Rectal smooth muscle tissue (tissue), 1 donor: ENCODE results near the gene PHKG1.
"Not testable (repeated sequence)": the region's sequence is repeated elsewhere in the genome, so short reads cannot be mapped to it uniquely, and the experiment has no call there.

ENCODE experiments used
- H3K27ac ChIP-seq: one replicate; pipeline ENCODE4 v1.7.0; 2013; ENCODE audit warnings: low read depth, low read length, inconsistent platforms
- H3K27me3 ChIP-seq: one replicate; pipeline ENCODE4 v1.7.0; 2013; ENCODE audit warnings: low read length; ENCODE audit not compliant: control insufficient read depth, insufficient read depth
- H3K36me3 ChIP-seq: one replicate; pipeline ENCODE4 v1.7.0; 2013; ENCODE audit warnings: low read length; ENCODE audit not compliant: control insufficient read depth, insufficient read depth
- H3K4me1 ChIP-seq: one replicate; pipeline ENCODE4 v1.7.0; 2013; ENCODE audit warnings: low read length; ENCODE audit not compliant: control insufficient read depth, insufficient read depth
- H3K4me3 ChIP-seq: one replicate; pipeline ENCODE4 v1.7.0; 2013; ENCODE audit warnings: low read length
- H3K9ac ChIP-seq: one replicate; pipeline ENCODE4 v1.7.0; 2013; ENCODE audit warnings: low read length

The PHKG1 gene

GRCh38 chr7:56105508-56105907 lies 12.8 kb upstream of the PHKG1 start:
- peaks cover 12% of the 10 kb centered on the region for H3K36me3 ChIP-seq
- H3K4me1 ChIP-seq: no peaks in the 10 kb centered on the region
- H3K4me3 ChIP-seq: peak overlapping the region; percentile 98
- H3K9ac ChIP-seq: peak overlapping the region; percentile 96
- no peaks in the 10 kb centered on the region for H3K27me3 ChIP-seq
- H3K27ac ChIP-seq: peak overlapping the region; percentile 96

- H3K36me3 ChIP-seq: peaks cover 17% of the 10 kb centered on the region
- not testable (repeated sequence) for H3K9ac ChIP-seq
Measured at GRCh38 chr7:56104138-56104537, 11.4 kb upstream of the PHKG1 start.

GRCh38 chr7:56099653-56100052 lies 6.9 kb upstream of the PHKG1 start:
- Histone ChIP-seq H3K4me3 (no peak overlapping the region), H3K9ac (no peak overlapping the region), H3K27ac (no peak overlapping the region), H3K4me1 (no peaks in the 10 kb centered on the region), H3K27me3 (no peaks in the 10 kb centered on the region), H3K36me3 (peaks cover 17% of the 10 kb centered on the region)

More at GRCh38 chr7:56104138-56104537, 11.4 kb upstream of the PHKG1 start:
- not testable (repeated sequence) for H3K27ac ChIP-seq, H3K4me1 ChIP-seq, H3K4me3 ChIP-seq, H3K27me3 ChIP-seq

- H3K36me3 ChIP-seq: peaks cover 14% of the 10 kb centered on the region
- not testable (repeated sequence) for H3K27ac ChIP-seq, H3K27me3 ChIP-seq, H3K9ac ChIP-seq, H3K4me3 ChIP-seq, H3K4me1 ChIP-seq
Measured at GRCh38 chr7:56098187-56099008, 5.6 kb upstream of the PHKG1 start.

- peaks cover 4% of the 10 kb centered on the region for H3K4me1 ChIP-seq
- no peak overlapping the region for H3K27ac ChIP-seq
- peaks cover 12% of the 10 kb centered on the region for H3K36me3 ChIP-seq
- H3K9ac ChIP-seq: no peak overlapping the region
- H3K4me3 ChIP-seq: no peak overlapping the region
- H3K27me3 ChIP-seq: no peaks in the 10 kb centered on the region
Measured at GRCh38 chr7:56097700-56098099, 4.9 kb upstream of the PHKG1 start.

GRCh38 chr7:56092388-56092787 lies 364 bp downstream of the PHKG1 start:
- H3K4me1 ChIP-seq: peaks cover 13% of the 10 kb centered on the region
- peak overlapping the region; percentile 96 for H3K27ac ChIP-seq
- not testable (repeated sequence) for H3K36me3 ChIP-seq, H3K27me3 ChIP-seq, H3K9ac ChIP-seq
- H3K4me3 ChIP-seq: peak overlapping the region; percentile 44

- peaks cover 13% of the 10 kb centered on the region for H3K4me1 ChIP-seq
- peak overlapping the region; percentile 27 for H3K4me3 ChIP-seq
- peaks cover 3% of the 10 kb centered on the region for H3K36me3 ChIP-seq
- H3K9ac ChIP-seq: no peak overlapping the region
- H3K27ac ChIP-seq: peak overlapping the region; percentile 96
- no peaks in the 10 kb centered on the region for H3K27me3 ChIP-seq
Measured at GRCh38 chr7:56091591-56091990, 1.2 kb downstream of the PHKG1 start.

GRCh38 chr7:56087445-56087844 lies 5.3 kb downstream of the PHKG1 start:
- H3K27ac ChIP-seq: no peak overlapping the region
- H3K36me3 ChIP-seq: peaks cover 3% of the 10 kb centered on the region
- peaks cover 19% of the 10 kb centered on the region for H3K4me1 ChIP-seq
- H3K27me3 ChIP-seq: no peaks in the 10 kb centered on the region
- no peak overlapping the region for H3K4me3 ChIP-seq
- no peak overlapping the region for H3K9ac ChIP-seq

- Histone ChIP-seq H3K27me3 (no peaks in the 10 kb centered on the region), H3K4me1 (peaks cover 14% of the 10 kb centered on the region), H3K4me3 (no peak overlapping the region), H3K27ac (no peak overlapping the region), H3K9ac (no peak overlapping the region), H3K36me3 (peaks cover 3% of the 10 kb centered on the region)
Measured at GRCh38 chr7:56086761-56087160, 6.0 kb downstream of the PHKG1 start.

GRCh38 chr7:56083150-56083785 lies 9.5 kb downstream of the PHKG1 start:
- Histone ChIP-seq H3K4me1 (peaks cover 26% of the 10 kb centered on the region), H3K4me3 (no peak overlapping the region), H3K36me3 (peaks cover 5% of the 10 kb centered on the region), H3K27ac (peak overlapping the region; percentile 62), H3K9ac (no peak overlapping the region), H3K27me3 (no peaks in the 10 kb centered on the region)

- H3K4me1 ChIP-seq: peaks cover 26% of the 10 kb centered on the region
- H3K4me3 ChIP-seq: no peak overlapping the region
- H3K27me3 ChIP-seq: no peaks in the 10 kb centered on the region
- H3K36me3 ChIP-seq: peaks cover 5% of the 10 kb centered on the region
- H3K27ac ChIP-seq: no peak overlapping the region
- no peak overlapping the region for H3K9ac ChIP-seq
Measured at GRCh38 chr7:56081626-56082340, 11.0 kb downstream of the PHKG1 start.

- Histone ChIP-seq H3K27ac (peak overlapping the region; percentile 79), H3K4me1 (peaks cover 26% of the 10 kb centered on the region)
- H3K36me3 ChIP-seq: not testable (repeated sequence)
Measured at GRCh38 chr7:56080726-56081435, 11.9 kb downstream of the PHKG1 start.

More at GRCh38 chr7:56080726-56081435, 11.9 kb downstream of the PHKG1 start:
- not testable (repeated sequence) for H3K9ac ChIP-seq, H3K27me3 ChIP-seq, H3K4me3 ChIP-seq
